NOMO-1 treated with dmso at 0.1 percent for 144 hours (cell line): ENCODE results near the gene SH2D3A.
A peak's percentile ranks its signal among the peaks of the same experiment; 100 is the strongest.
"Not testable (repeated sequence)": the region's sequence is repeated elsewhere in the genome, so short reads cannot be mapped to it uniquely, and the experiment has no call there.

ENCODE experiments used
- DNase-seq: peaks from one replicate; lab custom pipeline; 2025; ENCODE audit not compliant: unreplicated experiment; lab: John Stamatoyannopoulos, UW

SH2D3A gene

DNA sequence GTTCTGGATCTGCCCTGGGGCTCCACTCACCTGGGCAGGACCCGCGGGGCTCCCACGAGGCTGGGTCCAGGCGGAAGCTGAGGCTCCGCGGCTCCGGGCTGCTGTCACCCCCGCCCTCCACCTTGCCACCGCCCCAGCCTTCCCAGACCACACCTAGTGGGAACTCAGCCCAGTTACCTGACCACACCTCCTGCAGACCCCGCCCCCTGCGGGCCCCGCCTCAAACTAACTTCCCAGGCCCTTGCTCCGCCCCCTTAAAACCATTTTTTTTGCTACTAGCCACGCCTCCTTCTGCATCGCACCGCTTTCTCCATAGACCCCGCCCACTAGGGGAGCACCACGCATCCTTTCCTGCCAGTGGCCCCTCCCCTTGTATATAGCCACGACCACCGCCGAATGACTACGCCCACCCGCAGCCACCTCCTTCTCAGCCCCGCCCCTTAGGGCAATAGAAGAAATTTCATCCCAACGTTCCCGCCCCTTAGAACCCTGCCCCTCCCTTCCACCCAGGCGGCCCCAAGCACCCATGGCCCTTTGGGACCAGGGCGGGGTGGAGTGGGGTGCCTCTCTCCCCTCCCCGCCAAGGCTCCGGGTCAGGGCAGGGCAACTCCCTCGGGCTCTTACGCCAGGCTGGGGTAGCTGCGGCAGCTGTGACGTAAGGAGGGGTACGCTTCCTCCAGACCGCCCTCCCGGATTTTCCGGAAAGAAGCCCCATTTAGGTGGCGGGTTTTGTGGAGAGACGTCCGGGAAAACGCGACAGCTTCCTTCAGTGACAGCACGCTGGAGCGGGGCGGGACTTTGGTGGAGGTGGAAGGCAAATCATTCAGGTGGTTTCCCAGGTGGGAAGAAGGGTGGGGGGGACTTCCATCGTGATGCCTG is at the start of gene SH2D3A:
TSS of gene SH2D3A (minus strand) at position 79 of the 879 bp plus-strand sequence. CDS start 3,687 bp downstream, outside the sequence.
- peak; percentile 87 for DNase-seq

DNA sequence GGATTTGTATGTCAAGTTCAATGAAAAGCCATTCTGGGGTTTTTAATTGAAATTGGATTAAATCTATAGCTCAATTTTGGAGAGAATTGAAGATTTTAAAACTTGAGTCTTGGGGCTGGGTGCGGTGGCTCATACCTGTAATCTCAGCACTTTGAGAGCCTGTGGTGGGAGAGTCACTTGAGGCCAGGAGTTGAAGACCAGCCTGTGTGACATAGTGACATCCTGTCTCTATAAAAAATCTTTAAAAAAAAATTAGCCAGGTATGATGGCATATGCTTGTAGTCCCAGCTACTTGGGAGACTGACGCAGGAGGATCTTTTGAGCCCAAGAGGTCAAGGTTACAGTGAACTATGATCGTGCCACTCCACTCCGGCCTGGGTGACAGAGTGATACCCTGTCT is 46.4 kb upstream of the SH2D3A start:
- no peak for DNase-seq

DNA sequence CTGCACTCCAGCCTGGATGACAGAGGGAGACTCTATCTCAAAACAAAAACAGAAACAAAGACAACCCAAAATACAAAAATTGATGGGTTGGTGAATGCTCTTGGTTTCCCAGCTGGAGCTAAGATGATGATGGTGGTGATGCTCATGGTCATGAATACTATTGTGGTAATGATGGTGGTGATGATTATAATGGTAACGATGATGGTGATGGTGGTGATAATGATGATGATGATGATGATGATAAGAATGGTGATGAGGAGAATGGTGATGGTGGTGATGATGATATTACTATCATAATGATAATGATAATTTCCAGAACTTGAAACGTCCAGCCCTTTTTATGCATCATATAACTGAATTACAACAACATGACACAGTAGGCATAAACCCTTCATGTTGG is 45.4 kb upstream of the SH2D3A start:
- DNase-seq, result no peak

- DNase-seq, result no peak
Observed at GRCh38 chr19:6811906-6812305, 44.7 kb upstream of the SH2D3A start.

- no peak for DNase-seq
Observed at GRCh38 chr19:6811378-6811777, 44.1 kb upstream of the SH2D3A start.

- DNase-seq, result no peak
Observed at GRCh38 chr19:6809262-6809661, 42.0 kb upstream of the SH2D3A start.

- no peak for DNase-seq
Observed at GRCh38 chr19:6808494-6808893, 41.3 kb upstream of the SH2D3A start.

DNA sequence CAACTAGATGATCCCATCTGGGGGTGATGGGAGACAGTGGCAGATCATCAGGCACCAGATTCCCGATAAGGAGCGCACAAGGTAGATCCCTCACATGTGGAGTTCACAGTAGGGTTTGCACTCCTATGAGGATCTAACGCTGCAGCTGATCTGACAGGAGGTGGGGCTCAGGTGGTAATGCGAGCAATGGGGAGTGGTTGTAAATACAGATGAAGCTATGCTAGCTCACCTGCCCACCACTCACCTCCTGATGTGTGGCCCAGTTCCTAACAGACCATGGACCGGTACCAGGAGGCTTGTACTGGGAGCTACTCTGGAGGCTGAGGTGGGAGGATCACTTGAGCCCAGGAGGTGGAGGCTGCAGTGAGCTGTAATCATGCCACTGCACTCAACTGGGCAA is 40.1 kb upstream of the SH2D3A start:
- no peak for DNase-seq

- no peak for DNase-seq
Observed at GRCh38 chr19:6806488-6806887, 39.3 kb upstream of the SH2D3A start.

- DNase-seq, result peak; percentile 24
Observed at GRCh38 chr19:6803036-6803404, 35.8 kb upstream of the SH2D3A start.

GRCh38 chr19:6802336-6803035 is 35.3 kb upstream of the SH2D3A start:
- peak; percentile 83 for DNase-seq

GRCh38 chr19:6801485-6802086 is 34.4 kb upstream of the SH2D3A start:
- peak; percentile 75 for DNase-seq

DNA sequence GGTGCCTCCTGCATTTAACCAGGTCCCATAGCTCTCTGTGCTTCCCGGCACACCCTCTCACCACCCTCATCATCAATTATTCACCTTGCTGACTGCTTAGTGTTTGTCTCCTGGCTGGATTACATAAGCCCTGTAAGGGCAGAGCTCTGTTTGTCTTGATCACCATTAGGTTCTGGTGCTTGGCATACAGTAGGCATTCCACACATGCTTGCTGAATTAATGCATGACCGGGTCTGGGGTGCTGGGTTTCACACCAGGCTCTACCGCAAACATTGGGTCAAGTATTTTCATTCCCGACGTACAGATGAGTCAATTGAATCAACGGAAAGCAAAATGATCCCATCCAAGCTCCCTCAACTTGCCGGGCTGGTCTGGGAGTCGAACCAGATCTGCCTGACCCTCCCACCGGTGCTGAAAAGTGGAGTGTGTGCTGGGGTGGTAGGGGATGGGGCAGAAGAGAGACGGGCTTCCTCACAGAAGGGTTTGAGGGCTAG is 33.8 kb upstream of the SH2D3A start:
- DNase-seq, result no peak

- DNase-seq, result not testable (repeated sequence)
Observed at GRCh38 chr19:6800160-6800790, 33.0 kb upstream of the SH2D3A start.

DNA sequence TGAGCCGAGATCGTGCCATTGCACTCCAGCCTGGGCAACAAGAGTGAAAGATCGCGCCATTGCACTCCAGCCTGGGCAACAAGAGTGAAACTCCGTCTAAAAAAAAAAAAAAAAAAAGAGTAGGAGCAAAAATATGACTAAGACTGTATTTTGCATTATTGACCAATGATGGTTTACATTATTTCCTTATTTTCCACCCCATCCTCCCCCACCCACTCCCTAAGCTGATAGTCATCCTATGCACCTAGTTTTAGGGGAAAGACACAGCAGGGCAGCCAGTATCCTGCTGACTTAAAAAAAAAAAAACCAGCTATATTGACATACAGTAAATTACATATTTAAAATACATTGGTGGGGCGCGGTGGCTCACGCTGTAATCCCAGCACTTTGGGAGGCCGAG is 30.4 kb upstream of the SH2D3A start:
- no peak for DNase-seq

- no peak for DNase-seq
Observed at GRCh38 chr19:6796278-6796677, 29.0 kb upstream of the SH2D3A start.

DNA sequence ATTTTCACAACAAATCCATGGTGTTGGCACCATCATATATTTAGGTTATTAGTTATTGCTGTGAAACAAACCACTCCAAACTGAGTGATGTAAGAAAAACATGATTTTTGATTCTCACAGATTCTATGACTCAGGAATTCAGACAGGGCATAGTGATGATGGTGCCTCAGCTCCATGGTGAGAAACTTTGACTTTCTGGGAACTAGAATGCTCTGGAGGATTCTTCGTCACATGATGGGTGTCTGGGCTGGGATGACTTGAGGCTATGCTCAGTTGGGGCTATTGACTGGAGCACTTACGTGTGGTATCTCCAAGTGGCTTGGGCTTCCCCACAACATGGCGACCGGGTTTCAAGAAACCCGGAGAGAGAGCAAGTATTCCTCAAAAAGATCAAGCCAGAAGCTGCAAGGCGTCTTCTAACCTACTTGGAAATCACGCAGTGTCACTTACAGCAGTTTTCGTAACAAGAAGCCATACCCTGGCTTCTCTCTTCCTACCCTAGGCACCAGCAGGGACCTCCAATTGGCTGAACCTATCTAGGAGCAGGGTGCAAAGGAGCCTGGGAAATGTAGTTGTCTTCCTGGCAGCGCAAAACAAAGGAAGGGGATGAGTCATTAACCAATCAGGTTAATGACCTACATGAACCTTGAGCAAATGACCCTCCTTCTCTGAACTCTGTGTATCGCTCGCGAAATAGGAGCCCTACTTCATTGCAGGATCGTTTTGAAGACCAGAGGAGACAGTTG is 27.6 kb upstream of the SH2D3A start:
- no peak for DNase-seq

DNA sequence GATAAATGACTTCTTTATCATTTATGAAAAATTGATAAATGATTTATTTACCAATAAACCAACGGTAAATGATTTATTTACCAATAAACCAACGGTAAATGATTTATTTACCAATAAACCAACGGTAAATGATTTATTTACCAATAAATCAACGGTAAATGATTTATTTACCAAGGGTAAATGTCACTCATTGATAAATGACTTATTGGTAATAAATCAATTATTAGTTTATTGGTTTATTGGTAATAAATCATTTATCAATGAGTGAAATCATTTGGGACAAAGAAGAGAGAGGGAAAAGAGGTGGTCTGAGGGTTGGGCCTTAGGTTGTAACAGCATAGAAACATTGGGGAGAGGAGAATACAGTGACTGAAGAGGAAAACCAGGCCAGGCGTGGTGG is 26.7 kb upstream of the SH2D3A start:
- DNase-seq, result no peak

- no peak for DNase-seq
Observed at GRCh38 chr19:6793411-6793810, 26.2 kb upstream of the SH2D3A start.

DNA sequence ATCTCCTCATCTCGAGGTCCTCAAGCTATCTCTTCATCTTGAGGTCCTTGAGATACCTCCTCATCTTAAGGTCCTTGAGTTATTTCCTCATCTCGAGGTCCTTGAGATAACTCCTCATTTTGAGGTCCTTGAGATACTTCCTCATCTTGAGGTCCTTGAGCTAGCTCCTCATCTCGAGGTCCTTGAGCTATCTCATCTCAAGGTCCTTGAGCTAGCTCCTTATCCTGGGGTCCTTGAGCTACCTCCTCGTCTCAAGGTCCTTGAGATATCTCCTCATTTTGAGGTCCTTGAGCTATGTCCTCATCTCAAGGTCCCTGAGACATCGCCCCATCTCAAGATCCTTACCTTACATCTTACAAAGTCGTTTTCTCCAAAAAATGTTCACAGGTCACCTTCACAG is 24.0 kb upstream of the SH2D3A start:
- DNase-seq, result no peak
